Measurements from ENCODE around the gene DPYD.

The DPYD gene

GRCh38 chr1:97920832-97921571, at the start of gene DPYD:
TSS of gene DPYD (minus strand) at chr1:97921034. CDS start at chr1:97920922, 112 bp downstream.
- DNase-seq (ENCODE audit: low read depth): peak; percentile 75

GRCh38 chr1:97960470-97960869, 39.6 kb upstream of the DPYD start:
- no peak for DNase-seq (ENCODE audit: low read depth)

- DNase-seq (ENCODE audit: low read depth): no peak
Observed at GRCh38 chr1:97947695-97948094, 26.9 kb upstream of the DPYD start.

GRCh38 chr1:97943354-97943753, 22.5 kb upstream of the DPYD start:
- DNase-seq (ENCODE audit: low read depth): no peak

GRCh38 chr1:97942161-97943123, 21.6 kb upstream of the DPYD start:
- DNase-seq (ENCODE audit: low read depth): no peak

GRCh38 chr1:97938285-97938642, 17.4 kb upstream of the DPYD start:
- no peak for DNase-seq (ENCODE audit: low read depth)

- DNase-seq (ENCODE audit: low read depth): no peak
Observed at GRCh38 chr1:97936976-97937375, 16.1 kb upstream of the DPYD start.

- DNase-seq (ENCODE audit: low read depth): no peak
Observed at GRCh38 chr1:97934491-97934890, 13.7 kb upstream of the DPYD start.

- no peak for DNase-seq (ENCODE audit: low read depth)
Observed at GRCh38 chr1:97929874-97930851, 9.3 kb upstream of the DPYD start.

GRCh38 chr1:97926017-97926708, 5.3 kb upstream of the DPYD start:
- DNase-seq (ENCODE audit: low read depth): no peak

GRCh38 chr1:97925151-97925550, 4.3 kb upstream of the DPYD start:
- no peak for DNase-seq (ENCODE audit: low read depth)

GRCh38 chr1:97923811-97924210, 3.0 kb upstream of the DPYD start:
- DNase-seq (ENCODE audit: low read depth): no peak

- no peak for DNase-seq (ENCODE audit: low read depth)
Observed at GRCh38 chr1:97920276-97920831, 480 bp downstream of the DPYD start.

- no peak for DNase-seq (ENCODE audit: low read depth)
Observed at GRCh38 chr1:97919585-97920261, 1.1 kb downstream of the DPYD start.

- no peak for DNase-seq (ENCODE audit: low read depth)
Observed at GRCh38 chr1:97918961-97919360, 1.9 kb downstream of the DPYD start.

- no peak for DNase-seq (ENCODE audit: low read depth)
Observed at GRCh38 chr1:97913506-97914139, 7.2 kb downstream of the DPYD start.

- no peak for DNase-seq (ENCODE audit: low read depth)
Observed at GRCh38 chr1:97911266-97912215, 9.3 kb downstream of the DPYD start.

GRCh38 chr1:97909266-97909665, 11.6 kb downstream of the DPYD start:
- no peak for DNase-seq (ENCODE audit: low read depth)

GRCh38 chr1:97907886-97908285, 12.9 kb downstream of the DPYD start:
- no peak for DNase-seq (ENCODE audit: low read depth)
